Activated gamma-delta T cell treated with Interleukin-2 at 50 U/mL for 16 hours (primary cell): ENCODE data around the gene DUSP8.
"Not testable (repeated sequence)": the region's sequence is repeated elsewhere in the genome, so short reads cannot be mapped to it uniquely, and the experiment has no call there.

Source experiments
- DNase-seq: peaks from one replicate; pipeline ENCODE4 v3.0.0-alpha.2; 2020

The DUSP8 gene

DNA sequence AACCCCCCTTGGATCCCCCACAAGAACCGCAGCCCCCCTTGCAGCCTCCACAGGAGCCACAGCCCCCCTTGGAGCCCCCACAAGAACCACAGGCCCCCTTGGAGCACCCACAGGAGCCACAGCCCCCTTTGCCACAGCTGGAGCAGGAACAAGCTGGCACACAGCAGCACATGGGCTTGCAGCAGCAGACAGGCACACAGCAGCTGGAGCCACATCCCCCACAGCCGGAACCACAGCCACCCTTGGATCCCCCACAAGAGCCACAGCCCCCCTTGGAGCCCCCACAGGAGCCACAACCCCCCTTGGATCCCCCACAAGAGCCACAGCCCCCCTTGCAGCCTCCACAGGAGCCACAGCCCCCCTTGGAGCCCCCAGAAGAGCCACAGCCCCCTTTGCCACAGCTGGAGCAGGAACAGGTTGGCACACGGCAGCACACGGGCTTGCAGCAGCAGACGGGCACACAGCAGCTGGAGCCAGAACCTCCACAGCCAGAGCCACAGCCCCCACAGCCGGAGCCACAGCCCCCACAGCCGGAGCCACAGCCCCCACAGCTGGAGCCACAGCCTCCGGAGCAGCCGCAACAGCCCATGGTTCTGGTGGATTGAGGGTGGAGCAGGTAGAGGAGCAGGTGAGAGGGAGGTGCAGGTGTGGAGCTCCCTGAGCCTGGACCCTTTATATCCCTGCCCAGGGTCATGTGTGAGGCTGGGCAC is 12.7 kb upstream of the DUSP8 start, which contains the start of gene KRTAP5-1:
Gene KRTAP5-1 (minus strand): TSS at position 623 of the 710 bp plus-strand sequence. CDS start 34 bp downstream, at position 589.
- not testable (repeated sequence) for DNase-seq

DNA sequence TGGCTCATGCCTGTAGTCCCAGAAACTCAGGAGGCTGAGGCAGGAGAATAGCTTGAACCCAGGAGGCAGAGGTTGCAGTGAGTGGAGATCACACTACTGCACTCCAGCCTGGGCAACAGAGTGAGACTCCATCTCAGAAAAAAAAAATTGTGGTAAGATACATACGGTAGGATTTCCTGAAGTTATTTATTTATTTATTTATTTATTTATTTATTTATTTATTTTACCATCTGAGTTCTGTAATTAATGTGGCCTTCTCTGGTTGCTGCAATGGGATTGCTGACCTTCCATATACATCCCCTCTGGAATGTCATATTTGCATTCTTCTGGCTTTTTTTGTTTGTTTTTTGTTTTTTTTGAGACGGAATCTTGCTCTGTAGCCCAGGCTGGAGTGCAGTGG is 10.8 kb upstream of the DUSP8 start:
- not testable (repeated sequence) for DNase-seq

DNA sequence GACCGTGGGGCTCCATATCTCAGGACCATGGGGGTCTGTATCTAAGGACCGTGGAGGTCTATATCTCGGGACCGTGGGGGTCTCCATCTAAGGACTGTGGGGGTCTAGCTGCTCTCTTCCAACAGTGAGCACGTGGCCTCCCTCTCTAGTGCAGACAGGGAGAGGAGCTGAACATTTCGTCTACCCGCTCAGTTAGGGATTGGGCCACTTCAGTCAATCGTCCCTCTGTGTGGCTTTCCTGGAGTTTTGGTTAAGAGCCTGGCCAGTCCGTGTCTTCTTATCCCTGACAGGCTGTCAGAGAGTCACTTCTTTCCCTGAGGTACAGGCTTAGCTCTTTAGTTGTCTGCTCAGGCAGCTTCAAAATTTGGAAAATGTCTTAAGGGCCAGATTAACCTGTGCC is 9.9 kb upstream of the DUSP8 start:
- DNase-seq, result no peak

DNA sequence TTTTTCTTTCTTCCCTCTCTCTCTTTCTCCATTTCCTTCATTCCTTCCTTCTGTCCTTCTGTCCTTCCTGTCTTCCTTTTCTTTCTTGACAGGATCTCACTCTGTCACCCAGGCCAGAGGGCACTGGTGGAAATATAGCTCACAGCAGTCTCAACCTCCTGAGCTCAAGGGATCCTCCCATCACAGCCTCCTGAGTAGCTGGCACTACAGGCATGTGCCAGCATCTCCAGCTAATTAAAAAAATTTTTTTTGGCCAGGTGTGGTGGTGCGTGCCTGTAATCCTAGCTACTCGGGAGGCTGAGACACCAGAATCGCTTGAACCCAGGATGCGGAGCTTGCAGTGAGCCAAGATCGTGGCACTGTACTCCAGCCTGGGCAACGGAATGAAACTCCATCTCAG is 4.8 kb upstream of the DUSP8 start:
- DNase-seq, result no peak

DNA sequence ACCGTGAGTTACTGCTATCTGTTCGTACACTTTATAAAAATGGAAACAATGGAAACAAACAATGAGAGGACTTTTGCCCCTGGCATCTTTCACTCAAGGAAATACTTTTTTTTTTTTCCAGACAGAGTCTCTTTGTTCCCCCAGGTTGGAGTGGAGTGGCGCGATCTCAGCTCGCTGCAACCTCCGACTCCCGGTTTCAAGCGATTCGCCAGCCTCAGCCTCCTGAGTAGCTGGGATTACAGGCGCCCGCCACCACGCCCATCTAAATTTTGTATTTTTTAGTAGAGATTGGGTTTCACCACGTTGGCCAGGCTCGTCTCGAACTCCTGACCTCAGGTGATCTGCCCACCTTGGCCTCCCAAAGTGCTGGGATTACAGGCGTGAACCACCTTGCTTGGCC is 3.7 kb upstream of the DUSP8 start:
- DNase-seq, result not testable (repeated sequence)

DNA sequence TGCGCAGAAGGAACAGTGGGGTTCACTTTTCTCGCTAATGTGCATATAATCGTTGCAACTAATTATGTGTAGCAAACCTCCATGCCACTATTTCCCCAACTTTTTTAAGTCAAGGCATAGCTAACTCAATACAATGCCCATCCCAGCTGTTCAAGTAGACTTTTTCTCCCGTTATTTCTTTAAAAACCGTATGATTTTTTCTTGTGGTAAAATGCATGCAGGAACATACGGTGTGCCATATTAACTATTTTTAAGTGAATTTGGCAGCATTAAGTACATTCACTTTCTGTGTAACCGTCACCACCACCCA is 2.8 kb upstream of the DUSP8 start:
- DNase-seq, result no peak

DNA sequence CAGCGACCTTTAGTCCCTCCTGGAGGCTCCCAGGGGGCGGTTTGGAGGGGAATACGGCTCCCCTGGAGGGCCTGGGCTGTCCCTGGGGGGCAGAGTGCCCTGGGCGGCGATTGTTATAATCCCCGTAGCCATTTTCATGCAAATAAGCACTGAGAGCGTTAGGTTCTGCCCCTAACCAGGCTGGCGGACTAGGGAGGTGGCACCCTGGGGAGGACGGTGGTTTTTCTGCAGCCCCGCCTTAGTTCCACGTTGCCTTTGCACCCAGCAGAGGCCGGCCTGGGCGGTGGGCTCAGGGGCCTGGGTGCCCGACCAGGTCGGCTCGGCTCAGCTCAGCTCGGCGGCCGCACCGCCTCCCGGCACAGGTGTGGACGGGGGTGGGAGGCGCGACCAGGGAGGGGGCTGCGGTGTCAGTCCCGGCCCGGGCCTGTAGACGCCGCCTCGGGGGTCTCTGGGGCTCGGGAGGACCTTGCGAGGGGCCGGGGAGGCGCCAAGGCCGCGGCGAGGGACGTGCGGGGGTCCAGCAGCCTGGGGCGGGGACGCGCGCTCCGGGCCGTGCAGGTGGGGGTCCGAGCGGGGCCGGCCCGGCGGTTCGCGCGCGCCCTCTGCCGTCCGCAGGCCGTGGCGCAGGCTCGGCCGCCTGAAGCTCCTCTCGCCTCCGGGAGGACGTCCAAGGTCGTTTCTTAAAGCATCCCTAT is 2.3 kb upstream of the DUSP8 start:
- DNase-seq, result peak; percentile 54

DNA sequence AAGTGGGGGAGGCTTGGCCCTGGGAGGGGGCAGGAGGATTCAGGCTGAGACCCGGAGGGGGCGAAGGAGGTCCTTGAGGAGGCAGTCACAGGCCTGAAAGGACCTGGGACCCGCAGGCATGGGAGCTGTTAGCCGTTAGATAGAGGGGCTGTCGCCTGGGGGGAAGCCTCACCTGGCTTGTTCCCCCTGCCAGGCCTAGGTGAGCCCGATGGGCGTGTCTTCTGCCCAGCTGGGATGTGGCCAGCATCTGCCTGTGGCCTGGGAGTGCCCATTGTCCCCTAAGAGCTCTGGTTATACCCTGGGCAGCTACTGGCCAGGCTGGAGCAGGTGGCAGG is 1.8 kb upstream of the DUSP8 start:
- DNase-seq, result no peak

DNA sequence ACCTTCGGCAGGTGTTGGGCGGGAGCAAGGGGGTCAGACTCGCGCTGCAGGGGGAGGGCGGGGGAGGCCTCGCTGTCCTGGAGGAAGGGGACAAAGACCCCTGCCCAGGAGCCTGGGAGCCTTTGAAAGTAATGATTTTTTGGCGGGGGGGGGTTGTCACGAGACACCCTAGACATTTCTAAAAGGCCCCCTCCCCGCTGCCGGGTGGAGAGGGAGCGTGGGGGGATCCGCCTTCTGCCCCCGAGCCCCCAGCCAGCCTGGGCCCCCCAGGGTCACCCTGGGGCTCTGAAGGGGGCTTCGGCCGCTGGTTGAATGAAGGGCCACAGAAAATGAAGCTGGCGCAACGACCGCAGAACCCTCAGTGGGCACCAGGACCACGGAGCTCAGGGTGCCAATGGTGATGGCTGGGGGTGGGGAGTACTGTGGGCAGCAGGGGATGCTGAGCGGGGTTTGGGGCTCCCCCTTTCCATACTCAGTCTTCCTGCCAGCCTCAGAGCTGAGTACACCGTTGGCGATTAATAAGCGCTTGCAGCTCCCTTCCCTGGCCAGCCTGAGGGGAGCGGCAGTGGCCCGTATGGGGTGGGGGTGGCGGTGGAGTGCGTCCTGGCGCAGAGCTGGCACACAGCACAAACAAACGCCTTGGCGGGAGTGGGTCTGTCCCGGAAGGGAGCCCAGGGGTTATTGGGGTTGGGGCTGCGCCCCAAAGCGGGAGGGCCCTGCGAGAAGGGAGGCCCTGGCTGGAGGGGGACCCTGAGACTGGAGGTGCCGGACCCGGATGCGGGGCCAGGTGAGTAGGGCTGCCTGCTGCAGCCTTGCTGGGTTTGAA is 1.2 kb upstream of the DUSP8 start:
- no peak for DNase-seq

DNA sequence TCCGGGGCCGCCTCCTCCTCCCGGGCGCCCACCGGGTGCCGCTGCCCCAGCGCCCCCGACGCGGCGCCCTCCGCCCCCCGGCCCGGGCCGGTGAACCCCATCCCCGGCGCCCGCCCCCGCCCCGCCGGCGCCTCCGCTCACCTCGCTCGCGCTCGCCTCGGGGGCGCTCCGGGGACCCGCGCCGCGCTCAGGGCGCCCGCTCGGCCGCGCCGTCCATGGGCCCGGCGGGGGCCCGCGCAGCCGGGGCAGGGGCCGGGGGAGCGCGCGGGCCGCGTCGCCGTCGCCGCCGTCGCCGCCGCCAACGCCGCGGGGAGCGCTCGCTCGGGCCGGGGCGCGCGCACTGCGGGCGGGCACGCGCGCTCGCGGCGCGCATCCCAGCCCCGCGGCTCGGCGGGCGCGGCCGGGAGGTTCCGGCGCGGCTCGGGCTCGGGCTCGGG is 293 bp downstream of the DUSP8 start:
- DNase-seq, result no peak

DNA sequence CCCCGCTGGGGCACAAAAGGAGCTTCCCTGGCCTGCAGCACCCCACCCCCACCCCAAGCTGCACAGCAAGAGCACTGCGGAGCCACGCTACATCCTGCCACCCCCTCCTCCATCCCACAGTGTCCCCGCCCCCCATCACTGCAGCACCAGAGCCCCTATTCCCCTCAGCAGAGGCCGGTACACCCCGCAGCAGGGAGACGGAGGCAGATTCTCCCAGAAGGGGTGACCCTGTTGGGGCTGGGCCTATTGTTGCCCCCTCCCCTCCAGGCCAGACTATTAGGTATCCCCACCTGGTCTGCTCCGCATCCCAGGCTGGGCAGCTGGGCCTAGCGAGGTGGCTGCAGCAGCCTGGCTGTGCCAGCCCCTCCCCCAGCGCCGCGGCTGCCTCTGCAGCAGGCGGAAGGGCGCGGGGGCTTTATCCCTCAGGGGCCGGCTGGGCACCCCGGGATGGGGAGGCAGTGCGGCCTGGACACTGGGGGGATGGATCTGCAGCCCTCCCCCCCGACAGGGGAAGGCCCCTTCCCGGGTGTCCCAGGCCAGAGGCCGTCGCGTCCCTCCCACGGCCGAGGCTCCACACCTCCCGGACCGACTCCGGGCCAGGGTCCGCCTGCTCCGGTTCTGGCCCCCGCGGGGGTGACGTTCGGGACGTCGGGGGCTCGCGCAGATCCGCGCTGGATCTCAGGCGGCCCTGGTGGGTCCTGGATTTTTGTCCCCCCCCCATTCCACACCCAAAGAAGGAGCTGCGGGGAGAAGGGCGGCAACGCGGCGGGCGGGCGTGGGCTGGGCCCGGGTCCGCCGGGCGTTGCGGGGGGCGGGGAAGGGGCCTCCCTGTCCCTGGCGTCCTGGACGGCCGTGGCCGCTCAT is 943 bp downstream of the DUSP8 start:
- DNase-seq, result peak; percentile 33

DNA sequence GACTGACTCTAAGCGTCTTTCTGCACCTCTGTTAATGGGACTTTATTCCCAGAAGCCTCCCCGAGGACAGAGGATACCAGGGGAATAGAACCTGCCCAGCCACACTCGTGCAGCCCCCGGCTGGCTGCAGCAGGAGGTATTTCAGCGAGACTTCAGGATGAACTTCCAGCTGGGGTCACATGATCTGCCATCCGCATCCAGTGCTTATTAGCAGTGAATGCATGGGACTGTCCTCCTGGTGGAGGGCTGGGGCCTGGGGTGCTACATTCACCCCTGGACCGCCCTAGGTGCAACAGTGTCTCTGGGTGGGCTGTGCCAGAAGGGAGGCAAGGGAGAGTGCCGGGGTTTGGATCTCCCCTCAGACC is 1.6 kb downstream of the DUSP8 start:
- DNase-seq, result no peak

DNA sequence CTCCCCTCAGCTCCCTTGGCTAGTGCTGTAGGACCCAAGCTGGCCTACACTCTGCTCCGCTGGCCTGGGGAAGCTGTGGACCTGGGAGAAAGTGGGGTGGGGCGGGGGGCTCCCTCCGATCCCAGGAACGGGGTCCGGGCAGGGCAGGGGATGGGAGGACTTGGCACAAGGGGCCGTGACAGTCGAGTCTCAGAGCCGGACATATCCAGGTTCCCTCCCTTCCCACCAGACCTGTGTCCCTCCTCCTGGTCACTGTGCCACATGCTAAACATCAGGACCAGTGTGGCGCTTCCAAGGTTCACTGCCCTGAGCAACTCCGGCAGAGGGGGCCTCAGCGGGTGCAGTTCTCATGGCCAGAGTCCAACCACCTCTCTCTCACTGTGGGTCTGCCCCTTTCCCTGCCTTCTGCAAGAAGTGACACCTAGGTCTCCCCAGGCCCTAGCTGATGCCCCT is 2.0 kb downstream of the DUSP8 start:
- no peak for DNase-seq

DNA sequence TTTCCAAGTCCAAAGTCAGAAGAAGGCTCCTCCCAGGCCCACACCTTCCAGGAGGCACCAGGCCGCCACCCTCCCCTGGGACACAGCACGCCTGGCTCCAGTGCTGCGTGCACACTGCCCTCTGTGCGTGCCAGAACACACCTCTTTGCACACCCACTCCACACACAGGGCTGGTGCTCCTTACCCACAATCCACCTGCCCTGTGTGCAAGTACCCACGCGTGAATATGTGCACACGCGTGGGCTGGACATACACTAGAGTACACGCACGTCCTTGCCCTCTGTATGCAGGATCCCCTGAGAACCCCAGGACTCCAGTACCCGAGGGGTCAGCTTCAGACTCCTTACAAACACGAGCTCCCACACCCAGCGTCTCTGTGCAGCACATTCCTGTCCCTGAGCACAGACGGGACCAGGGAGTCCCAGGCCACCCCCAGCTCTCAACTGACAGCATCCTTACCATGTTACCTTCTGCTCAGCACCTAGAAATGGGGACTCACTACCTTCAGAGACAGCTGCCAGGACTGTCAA is 2.8 kb downstream of the DUSP8 start:
- DNase-seq, result no peak

DNA sequence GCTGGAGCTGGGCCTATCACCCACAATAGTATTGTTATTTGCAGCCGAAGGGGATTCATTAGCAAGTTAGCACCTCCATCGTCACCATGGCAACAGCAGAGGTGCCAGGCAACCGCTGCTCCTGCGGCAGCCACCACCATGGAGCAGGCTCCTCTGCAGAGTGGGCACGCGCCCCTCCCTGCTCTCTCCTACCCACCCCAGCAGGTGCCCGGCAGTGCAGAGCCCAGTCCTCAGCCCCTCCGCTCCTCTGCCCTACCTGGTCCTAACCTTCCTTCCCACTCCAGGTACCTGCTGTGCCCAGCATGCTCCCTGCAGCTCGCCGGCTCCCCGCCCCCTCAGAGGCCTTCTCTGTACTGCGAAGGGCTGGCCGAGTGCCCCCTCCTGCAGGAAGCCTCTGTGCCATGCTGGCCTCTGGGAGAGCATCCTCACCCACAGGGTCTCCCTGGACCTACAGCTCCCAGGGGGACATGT is 3.6 kb downstream of the DUSP8 start:
- DNase-seq, result peak; percentile 67

DNA sequence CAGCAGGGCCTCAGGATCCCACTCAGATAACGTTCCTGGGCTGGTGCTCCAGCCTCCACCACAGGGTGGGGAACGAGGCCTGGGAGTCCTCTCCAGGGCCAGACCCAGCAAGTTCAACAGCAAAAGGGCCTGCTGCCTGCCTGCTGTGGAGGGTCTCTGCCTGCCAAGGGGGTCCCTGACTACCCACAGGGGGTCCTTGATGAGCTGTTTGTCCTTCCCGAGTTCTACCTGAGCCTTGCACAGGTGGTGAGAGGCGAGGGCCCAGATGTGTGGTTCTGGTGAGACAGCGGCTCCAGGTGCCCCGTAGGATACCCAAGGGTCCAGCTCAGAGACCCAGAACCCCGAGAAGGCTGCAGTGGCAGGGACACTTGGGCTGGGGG is 4.4 kb downstream of the DUSP8 start:
- no peak for DNase-seq

DNA sequence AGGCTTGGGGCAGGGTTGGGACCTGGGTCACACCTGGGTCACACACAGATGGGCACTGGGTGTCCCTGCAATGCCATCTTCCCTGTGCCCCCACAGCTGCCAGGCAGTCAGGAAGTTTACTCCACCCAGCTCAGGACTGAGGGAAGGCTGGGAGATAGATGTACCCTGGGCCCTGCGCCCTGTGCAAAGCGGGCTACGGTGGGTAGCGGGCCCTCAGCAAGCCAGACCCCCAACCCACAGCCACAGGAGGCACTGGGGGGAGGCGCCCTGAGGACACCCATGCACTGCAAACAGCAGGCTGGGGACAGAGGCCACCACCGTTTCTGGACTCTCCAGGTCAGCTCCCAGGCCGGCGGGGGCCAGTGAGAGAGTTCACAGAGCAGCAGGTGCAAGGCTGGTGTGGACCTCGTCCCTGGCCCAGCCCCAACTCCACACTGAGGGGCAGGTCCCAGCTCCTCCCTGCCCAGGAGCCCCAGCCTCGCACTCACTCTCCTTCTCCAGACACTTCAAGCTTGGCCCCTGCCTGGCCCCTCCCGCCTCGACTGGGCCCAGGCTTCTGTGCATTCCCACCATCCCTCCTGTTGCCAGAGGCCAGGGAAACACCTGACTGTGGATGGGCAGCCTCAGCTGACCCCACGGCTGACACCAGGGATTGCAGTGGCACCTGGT is 4.9 kb downstream of the DUSP8 start:
- no peak for DNase-seq

DNA sequence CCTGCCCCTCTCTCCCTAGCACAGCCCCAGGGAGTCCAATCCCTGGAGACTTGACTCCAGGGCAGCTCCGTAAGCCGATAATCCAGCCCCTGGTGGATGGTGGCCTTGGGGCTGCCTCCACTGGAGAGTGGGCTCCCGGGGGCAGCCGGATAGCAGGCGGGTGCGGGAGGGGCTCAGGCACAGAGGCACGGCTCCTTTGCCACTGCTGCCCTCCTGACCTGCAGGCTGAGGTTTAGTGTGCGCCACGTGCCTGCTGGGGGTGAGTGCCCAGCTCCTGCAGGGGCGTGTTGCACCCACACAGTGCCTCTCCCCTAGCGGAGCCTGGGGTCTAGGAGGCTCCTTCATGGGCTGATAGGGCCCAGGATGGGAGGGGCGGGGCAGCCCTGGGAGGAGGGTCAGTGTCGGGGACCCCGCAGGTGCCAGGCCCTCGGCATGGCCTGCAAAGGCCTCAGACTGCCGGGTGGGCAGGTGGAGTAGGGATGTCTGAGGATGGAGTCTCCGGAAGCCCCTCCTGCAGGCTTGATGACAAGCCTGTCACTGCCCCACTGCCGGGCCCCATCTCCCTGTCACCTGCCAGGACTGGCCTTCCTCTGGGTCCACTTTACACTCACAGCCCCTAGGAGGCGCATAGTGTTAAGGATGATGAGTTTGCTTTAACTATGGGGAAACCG is 5.6 kb downstream of the DUSP8 start:
- DNase-seq, result no peak

DNA sequence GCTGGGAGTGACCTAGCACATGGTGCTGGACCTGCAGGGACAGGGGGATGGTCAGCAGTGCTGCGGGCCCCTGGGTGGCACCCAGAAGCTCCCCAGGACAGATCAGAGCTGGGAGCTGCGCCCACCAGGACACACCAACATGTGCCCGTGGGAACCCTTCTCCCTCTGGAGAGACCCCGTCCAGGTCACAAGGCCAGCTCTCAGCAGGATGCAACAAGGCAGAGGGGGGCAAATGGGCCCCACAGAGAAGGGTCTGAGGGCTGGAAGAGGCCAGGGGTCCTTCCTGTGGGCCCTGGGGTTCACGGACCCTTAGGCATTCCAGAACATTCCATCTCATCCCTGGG is 6.2 kb downstream of the DUSP8 start:
- DNase-seq, result no peak

DNA sequence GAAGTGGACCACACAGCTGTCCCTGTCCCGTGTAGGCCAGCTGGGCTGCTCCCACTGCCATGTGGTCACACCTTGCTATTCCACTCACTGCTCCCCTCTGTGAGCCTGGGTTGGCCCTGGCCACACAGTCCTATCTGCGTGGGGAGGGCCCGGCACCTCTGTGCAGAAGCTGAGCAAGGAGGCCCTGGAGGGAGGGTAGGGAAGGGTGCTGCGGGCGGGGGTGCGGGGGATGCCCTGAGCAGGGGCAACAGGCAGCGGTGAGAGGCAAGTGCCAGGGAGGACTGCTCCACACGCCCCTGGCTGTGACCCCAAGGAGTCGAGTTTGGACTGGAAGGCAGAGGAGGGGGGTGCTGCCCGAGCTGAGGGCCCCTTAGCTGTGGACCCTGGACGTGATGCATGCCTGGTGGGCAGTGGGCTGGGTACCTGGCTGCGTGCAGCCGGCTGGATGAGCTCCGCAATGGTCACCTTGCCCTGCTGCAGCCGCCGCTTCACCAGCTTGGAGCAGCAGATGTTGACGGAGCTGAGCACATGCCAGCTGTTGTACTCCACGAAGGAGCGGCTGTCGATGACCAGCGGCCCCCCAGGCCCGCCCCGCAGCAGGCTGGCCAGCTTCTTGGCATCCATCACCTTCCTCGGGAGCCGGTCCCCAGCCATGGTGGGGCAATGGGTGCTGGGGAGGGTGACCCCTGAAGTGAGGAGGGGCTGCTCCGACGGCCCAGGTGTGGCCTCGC is 6.7 kb downstream of the DUSP8 start:
- DNase-seq, result no peak
